GM21526 (cell line): ENCODE data around the gene SCOC.

Experiments used
- ATAC-seq: cut with Tn5 transposase; IDR thresholded peaks from one replicate; pipeline ENCODE4 v1.9.1; 2021; ENCODE audit warnings: moderate library complexity; ENCODE audit not compliant: unreplicated experiment, low FRiP score

The SCOC gene

GRCh38 chr4:140373328-140374129 lies at the start of gene SCOC:
TSS of gene SCOC (plus strand) at chr4:140373646. CDS start at chr4:140379171, 5,525 bp downstream.
- ATAC-seq = peak; percentile 94

- ATAC-seq = no peak
Observed at GRCh38 chr4:140326395-140326993, 47.0 kb upstream of the SCOC start.

- no peak for ATAC-seq
Observed at GRCh38 chr4:140330311-140330900, 43.0 kb upstream of the SCOC start.

DNA sequence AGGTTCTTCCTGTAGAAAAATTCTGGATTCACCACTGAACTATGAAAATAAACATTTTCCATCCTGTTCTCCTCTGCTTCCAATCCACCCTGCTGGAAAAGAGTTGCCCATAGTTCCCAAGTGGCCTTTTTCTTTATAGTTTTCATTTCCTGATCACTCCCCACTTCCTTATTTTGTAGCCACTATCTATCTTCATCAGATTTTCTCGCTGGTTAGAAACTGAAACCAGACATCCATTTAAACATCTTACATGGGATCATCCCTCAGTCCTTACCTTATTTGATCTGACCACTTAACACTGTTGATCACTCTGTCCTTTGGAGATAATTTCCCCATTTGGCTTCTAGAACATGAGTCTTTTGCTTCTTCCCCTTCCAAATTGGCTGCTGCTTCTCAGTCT lies 42.2 kb upstream of the SCOC start:
- no peak for ATAC-seq

GRCh38 chr4:140331876-140332275 lies 41.6 kb upstream of the SCOC start:
- no peak for ATAC-seq

DNA sequence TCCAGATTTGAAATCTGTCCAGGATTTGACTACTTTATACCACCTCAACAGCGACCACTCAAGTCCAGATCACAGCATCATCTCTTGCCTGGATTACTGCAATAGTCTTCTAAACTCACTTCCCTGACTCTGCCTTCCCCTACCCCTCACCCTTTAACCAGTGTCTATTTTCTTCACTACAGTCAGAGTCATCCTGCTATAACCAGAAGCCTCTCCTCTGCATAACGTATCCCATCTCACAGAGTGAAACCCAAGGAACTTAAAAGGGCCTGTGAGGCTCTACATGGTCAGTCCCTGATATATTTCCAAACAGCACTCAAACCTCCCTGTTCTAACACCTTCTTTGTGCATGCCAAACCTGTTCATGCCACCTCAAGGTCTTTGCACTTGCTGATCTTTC lies 40.7 kb upstream of the SCOC start:
- ATAC-seq = no peak

DNA sequence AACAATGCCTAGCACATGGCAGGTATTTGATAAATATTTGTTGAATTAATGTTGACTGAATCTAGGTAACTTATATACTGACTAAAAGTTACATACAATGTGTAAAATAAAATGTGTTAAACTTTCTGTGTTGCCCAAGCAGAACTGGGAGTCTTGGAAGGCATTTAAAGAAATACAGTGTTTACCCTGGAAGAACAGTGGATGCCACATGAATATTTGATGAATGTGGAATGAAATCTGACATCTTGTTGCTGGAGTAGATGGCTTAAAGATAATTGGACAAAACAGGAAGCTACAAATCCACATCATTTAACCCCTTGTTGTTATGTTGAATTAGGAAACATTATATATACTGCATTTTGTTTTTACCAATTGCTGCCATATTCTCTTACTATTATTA lies 39.9 kb upstream of the SCOC start:
- no peak for ATAC-seq

- no peak for ATAC-seq
Observed at GRCh38 chr4:140335076-140335475, 38.4 kb upstream of the SCOC start.

- ATAC-seq = no peak
Observed at GRCh38 chr4:140336730-140337129, 36.7 kb upstream of the SCOC start.

DNA sequence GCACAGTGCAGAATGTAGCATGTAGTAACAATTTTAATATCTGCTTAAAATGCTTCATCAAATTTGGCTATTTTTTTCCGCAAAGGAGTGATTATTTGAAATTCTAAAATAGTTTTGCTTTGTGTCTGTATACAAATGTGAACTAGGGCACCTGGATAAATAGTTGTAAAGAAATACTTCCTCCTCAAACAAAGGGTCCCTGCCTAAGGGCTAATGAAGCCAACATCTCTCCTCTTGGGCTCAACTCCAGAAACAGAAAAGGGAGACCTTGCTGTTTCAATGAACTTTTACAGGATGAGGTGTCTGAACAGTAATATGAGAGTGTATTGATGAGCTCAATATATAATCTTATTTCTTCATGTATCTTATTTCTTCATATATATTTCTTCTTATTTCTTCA lies 30.8 kb upstream of the SCOC start:
- no peak for ATAC-seq

GRCh38 chr4:140343303-140343702 lies 30.1 kb upstream of the SCOC start:
- ATAC-seq = no peak

GRCh38 chr4:140344101-140344500 lies 29.3 kb upstream of the SCOC start:
- ATAC-seq = no peak

DNA sequence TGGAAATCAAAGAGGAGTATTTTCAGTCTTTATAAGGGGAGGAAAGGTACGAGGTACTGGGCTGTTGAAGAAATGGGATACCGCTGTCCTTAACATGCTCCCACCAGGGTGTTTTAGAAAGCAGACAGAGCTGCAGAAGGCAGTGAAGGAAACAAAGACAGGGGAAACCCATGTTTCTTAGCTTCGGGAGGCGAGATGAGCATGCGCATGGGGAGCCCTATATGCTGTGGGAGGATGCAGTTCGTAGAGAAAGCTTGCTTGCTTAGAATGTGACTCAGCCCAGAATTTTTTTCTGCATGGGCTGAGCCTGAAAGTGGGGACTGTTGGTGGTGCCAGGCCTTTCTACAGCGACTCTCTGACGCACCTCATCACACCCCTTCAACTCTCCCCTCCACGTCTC lies 28.8 kb upstream of the SCOC start:
- ATAC-seq = no peak

DNA sequence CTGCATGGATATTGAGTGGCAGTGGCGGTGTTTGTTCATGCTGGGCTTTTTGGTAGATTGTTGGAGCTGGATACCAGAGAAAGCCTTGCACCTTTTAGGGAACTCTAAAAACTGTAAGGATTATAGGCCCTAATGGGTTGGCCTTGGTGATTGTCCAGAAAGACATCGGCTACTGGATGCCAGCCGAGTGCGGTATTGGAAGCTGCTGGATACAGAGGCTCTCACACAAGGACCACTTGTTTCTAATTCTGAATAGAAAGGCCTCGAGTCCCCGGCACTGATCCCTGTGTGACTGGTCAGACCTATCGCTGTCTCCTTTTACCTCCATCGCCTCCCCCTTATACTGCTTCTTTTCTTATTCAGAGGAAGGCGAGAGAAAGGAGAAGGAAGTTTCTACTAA lies 27.3 kb upstream of the SCOC start:
- ATAC-seq = no peak

DNA sequence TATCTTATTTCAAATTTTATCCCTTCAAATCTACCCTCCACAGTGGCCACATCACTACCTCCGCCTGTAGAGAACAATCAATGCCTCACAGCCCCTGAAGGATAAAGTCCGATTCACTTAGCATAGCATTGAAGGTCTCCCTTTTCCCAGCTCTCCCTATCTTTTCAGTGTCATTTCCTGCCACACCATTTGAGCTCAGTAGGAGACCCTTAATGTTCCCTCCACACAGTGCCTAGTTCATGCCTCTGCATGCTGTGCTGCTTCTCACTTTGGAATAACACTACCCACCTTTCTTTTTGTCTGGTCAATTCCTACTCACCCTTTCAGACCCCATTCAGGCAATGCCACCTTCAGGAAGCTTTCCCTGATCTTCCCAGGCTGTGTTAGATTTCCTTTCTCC lies 23.6 kb upstream of the SCOC start:
- no peak for ATAC-seq

DNA sequence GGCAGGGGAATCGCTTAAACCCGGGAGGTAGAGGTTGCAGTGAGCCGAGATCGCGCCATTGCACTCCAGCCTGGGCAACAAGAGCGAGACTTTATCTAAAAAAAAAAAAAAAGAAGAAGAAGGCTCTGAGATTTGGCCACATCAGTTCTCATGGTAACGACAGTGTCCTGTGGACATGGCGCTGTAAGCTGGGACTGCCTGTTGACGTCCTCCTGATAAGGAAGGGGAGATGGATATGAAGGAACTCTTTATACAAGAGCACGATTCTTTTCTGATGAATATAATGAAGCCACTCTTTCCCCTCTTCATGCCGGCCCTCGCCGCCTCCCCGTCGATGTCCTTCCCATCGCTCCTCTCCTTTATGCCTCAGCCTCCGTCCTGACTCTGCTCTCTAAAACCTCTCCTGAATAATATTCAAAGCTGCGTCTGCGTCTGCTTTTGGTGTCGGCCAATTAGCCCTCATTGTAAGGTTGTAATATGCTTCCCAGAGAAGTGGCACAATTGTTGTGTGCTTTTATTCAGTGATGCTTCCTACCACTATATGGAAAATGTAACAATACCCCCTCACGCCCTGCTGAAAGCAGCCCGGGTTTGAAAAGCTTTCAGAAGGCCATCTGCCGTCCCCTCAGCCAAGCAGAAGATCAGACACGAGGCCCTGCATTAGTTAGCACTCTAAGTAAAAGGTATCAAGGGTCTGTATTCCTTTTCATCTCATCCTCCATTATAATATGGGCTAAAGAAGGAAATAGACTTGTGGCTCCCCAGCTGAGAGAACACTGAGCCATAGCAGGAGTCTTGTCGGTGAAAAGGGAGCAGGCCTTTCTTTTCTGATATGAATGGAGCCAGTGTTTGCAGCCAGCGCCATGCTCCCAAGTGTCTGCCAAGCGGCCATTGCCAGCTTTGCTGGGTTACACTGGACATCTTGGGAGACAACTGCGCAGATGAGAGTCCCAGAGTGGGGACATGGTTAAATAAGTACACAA lies 22.1 kb upstream of the SCOC start:
- no peak for ATAC-seq

GRCh38 chr4:140353786-140354185 lies 19.7 kb upstream of the SCOC start:
- ATAC-seq = no peak

GRCh38 chr4:140355288-140355687 lies 18.2 kb upstream of the SCOC start:
- no peak for ATAC-seq

GRCh38 chr4:140357868-140358267 lies 15.6 kb upstream of the SCOC start:
- no peak for ATAC-seq

GRCh38 chr4:140358281-140358680 lies 15.2 kb upstream of the SCOC start:
- ATAC-seq = no peak
